Panc1 (cell line): ENCODE data around the gene ACSL1. TPM values are rescaled to one million over a fixed set of nuclear protein-coding genes. Genes with fewer than 3 reads are reported as not detected.

Source experiments
- ATAC-seq: fragments of 200-7000 bp; cut with Tn5 transposase; 2 replicates; pipeline ENCODE4 v1.9.1; 2020; ENCODE audit warnings: mild to moderate bottlenecking, moderate library complexity
- BruUV-seq: library from RNA; stranded (reverse); fragments of 400-500 nt; replicated peaks from 2 replicates; lab custom pipeline; 2021; lab: Mats Ljungman, UMichigan
- CTCF ChIA-PET: fragments of 300-600 bp; sonication (Branson Sonifier 250); formaldehyde crosslinking; loops from one replicate; lab custom pipeline; 2022; ENCODE audit warnings: antibody characterized with exemption; lab: Charles Lee
- POLR2A ChIA-PET: fragments of 300-600 bp; sonication (Branson Sonifier 250); formaldehyde crosslinking; loops from one replicate; lab custom pipeline; 2022; ENCODE audit warnings: antibody characterized with exemption; lab: Charles Lee
- DNase-seq: peaks from one replicate; pipeline ENCODE4 v3.0.0-alpha.2; 2010; ENCODE audit warnings: low read depth, low spot score
- H3K27ac ChIP-seq: 2 replicates; pipeline ENCODE4 v1.5.1; 2011; ENCODE audit warnings: mild to moderate bottlenecking, low read length, inconsistent platforms
- H3K27me3 ChIP-seq: fragments of 200-500 bp; sonication (Bioruptor generic); 2 replicates; pipeline ENCODE4 v1.6.0; 2014; ENCODE audit warnings: low read length, inconsistent platforms; ENCODE audit not compliant: control insufficient read depth, insufficient read depth
- H3K36me3 ChIP-seq: fragments of 200-500 bp; sonication (Bioruptor generic); 2 replicates; pipeline ENCODE4 v1.5.1; 2014; ENCODE audit warnings: inconsistent platforms, mild to moderate bottlenecking, low read length, moderate library complexity; ENCODE audit not compliant: control insufficient read depth, insufficient read depth
- H3K4me1 ChIP-seq: 2 replicates; pipeline ENCODE4 v1.5.1; 2011; ENCODE audit warnings: inconsistent platforms, mild to moderate bottlenecking, low read length, moderate library complexity; ENCODE audit not compliant: control insufficient read depth, insufficient read depth
- H3K4me3 ChIP-seq, 2 experiments: 2 replicates each; pipeline ENCODE4 v1.5.1; 2011 to 2012; ENCODE audit warnings: low read depth in 2 of 2, low read length in 2 of 2, mild to moderate bottlenecking in 2 of 2, inconsistent platforms in 1 of 2, moderate library complexity in 1 of 2
- H3K9me3 ChIP-seq: fragments of 200-500 bp; sonication (Bioruptor generic); 2 replicates; pipeline ENCODE4 v1.5.1; 2014; ENCODE audit warnings: low read depth, mild to moderate bottlenecking, inconsistent platforms, low read length, moderate library complexity; ENCODE audit not compliant: control insufficient read depth, insufficient read depth
- POLR2AphosphoS5 ChIP-seq: IDR thresholded peaks from 2 replicates; pipeline ENCODE4 v1.6.1; 2012; ENCODE audit warnings: mild to moderate bottlenecking, low read depth, low read length, moderate library complexity
- REST ChIP-seq, 2 experiments: IDR thresholded peaks; 2 replicates each; pipeline ENCODE4 v1.6.1; 2011 to 2012; ENCODE audit warnings: low read depth in 2 of 2, control low read depth in 1 of 2, low read length in 1 of 2, mild to moderate bottlenecking in 1 of 2, moderate library complexity in 1 of 2; ENCODE audit not compliant: insufficient read depth in 1 of 2
- SIN3A ChIP-seq: IDR thresholded peaks from 2 replicates; pipeline ENCODE4 v1.6.1; 2012; ENCODE audit warnings: low read depth, mild to moderate bottlenecking, low read length, moderate library complexity, borderline replicate concordance; ENCODE audit not compliant: insufficient read depth
- TCF7L2 ChIP-seq: IDR thresholded peaks from 2 replicates; pipeline ENCODE4 v1.6.1; 2011; ENCODE audit warnings: mild to moderate bottlenecking, low read depth, low read length, inconsistent platforms
- in situ Hi-C: cut with HindIII; loops from 2 replicates; pipeline ENCODE4 v1.10.0; 2016; ENCODE audit warnings: low sequenced_read_pairs, low pct_unique_long_range_greater_than_20kb
- intact Hi-C: fragments of 100-400 bp; cut with micrococcal nuclease; formaldehyde crosslinking; loops from one replicate; pipeline ENCODE4 v1.10.0; 2022; ENCODE audit not compliant: unreplicated experiment
- total RNA-seq: library from RNA; stranded (reverse); gene quantifications from one replicate; pipeline ENCODE4 v1.2.1, GENCODE V29; 2021; ENCODE audit not compliant: unreplicated experiment
- TF ChIP-seq, protein P1 (sequence below): fragments of 450-650 bp; IDR thresholded peaks from 2 replicates; pipeline ENCODE4 v1.5.1; 2017; ENCODE audit warnings: mild to moderate bottlenecking

Gene ACSL1
- total RNA-seq, 1 experiment from 2014 or later: 15.4 TPM

- no peak for DNase-seq
- no peaks in the 10 kb centered on the region for H3K27me3 ChIP-seq
- no peak overlapping the region for H3K27ac ChIP-seq
- H3K36me3 ChIP-seq: no peaks in the 10 kb centered on the region
- POLR2A ChIA-PET: interaction anchor here (1.1 kb wide), 1 partner anchor 33 kb away, joined by 4 read pairs; the partner anchor contains the start of gene CENPU
- no peak overlapping the region for H3K4me3 ChIP-seq
- CTCF ChIA-PET: no interaction called here
- no peaks in the 10 kb centered on the region for H3K9me3 ChIP-seq
- no TSS peak for BruUV-seq
- no peak for ATAC-seq
- in situ Hi-C loops: no loop called here
- intact Hi-C loops: no loop called here
- TF ChIP-seq REST (IDR thresholded peaks at IDR 0.05; ENCODE audit: insufficient read depth in 1 of 2, low read depth in 2 of 2, low read length in 1 of 2): no peak
- TF ChIP-seq POLR2AphosphoS5: no peak
- no peak for TF ChIP-seq SIN3A
- TF ChIP-seq TCF7L2: no peak
- TF ChIP-seq, protein P1, sequence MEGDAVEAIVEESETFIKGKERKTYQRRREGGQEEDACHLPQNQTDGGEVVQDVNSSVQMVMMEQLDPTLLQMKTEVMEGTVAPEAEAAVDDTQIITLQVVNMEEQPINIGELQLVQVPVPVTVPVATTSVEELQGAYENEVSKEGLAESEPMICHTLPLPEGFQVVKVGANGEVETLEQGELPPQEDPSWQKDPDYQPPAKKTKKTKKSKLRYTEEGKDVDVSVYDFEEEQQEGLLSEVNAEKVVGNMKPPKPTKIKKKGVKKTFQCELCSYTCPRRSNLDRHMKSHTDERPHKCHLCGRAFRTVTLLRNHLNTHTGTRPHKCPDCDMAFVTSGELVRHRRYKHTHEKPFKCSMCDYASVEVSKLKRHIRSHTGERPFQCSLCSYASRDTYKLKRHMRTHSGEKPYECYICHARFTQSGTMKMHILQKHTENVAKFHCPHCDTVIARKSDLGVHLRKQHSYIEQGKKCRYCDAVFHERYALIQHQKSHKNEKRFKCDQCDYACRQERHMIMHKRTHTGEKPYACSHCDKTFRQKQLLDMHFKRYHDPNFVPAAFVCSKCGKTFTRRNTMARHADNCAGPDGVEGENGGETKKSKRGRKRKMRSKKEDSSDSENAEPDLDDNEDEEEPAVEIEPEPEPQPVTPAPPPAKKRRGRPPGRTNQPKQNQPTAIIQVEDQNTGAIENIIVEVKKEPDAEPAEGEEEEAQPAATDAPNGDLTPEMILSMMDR: no peak
- no peaks in the 10 kb centered on the region for H3K4me1 ChIP-seq
These were observed 59.3 kb downstream of the ACSL1 start for GRCh38 chr4:184766446-184766845.

DNA sequence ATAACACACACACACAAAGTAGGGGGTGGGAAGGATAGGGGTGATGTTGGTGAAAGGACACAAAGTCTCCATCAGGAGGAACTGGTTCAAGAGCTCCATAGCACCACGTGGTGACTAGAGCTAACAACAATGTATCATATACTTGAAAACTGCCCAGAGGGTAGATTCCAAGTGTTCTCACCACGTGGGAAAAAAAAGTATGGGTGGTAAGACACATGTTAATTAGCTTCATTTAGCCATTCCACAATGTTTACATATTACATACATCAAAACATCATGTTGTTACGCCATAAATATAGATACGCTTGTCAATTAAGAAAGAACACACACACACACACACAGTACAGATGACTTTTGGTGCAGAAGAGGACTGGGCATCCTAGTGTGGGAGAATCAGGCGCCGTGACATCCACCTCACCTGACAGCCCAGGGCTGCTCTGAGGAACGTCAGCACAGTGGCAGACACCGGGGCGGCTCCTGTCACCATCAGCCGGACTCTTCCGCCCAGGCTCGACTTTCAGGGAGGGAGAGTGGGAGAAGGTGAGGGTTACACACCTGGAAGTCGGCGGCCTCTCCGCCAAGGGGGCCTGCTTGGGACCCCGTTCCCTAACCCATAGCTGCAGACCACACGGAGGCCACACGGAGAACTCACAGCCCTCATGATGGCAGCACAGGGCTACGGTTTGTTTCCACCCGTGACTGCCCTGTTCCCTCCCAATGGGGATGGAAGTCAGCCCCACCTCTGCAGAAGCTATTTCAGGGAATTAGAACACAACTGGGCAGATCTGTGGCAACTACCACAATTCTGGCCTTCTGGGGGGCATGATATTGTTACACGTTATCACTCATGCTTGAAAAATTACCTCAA is 60.1 kb downstream of the ACSL1 start:
- no peak for DNase-seq
- POLR2A ChIA-PET: no interaction called here
- Histone ChIP-seq H3K9me3 (no peaks in the 10 kb centered on the region), H3K36me3 (no peaks in the 10 kb centered on the region), H3K27me3 (no peaks in the 10 kb centered on the region), H3K27ac (no peak overlapping the region), H3K4me3 (no peak overlapping the region), H3K4me1 (no peaks in the 10 kb centered on the region)
- in situ Hi-C loops (no loop called here), intact Hi-C loops (no loop called here)
- CTCF ChIA-PET: no interaction called here
- no peak for ATAC-seq
- no TSS peak for BruUV-seq
- TF ChIP-seq, protein P1: no peak
- no peak for TF ChIP-seq TCF7L2
- no peak for TF ChIP-seq POLR2AphosphoS5
- TF ChIP-seq SIN3A: no peak
- TF ChIP-seq REST (IDR thresholded peaks at IDR 0.05; ENCODE audit: insufficient read depth in 1 of 2, low read depth in 2 of 2, low read length in 1 of 2): no peak
